WTC11 (cell line): ENCODE measurements around the gene CACNA2D4. TPM values are rescaled to one million over a fixed set of nuclear protein-coding genes. Genes with fewer than 3 reads are reported as not detected.

Source experiments
- AR ChIP-seq: fragments of 250-450 bp; sonication (Bioruptor Pico); IDR thresholded peaks from 2 replicates; pipeline ENCODE4 v1.9.0; 2021; ENCODE audit warnings: mild to moderate bottlenecking
- ARID4B ChIP-seq: sonication (generic); formaldehyde crosslinking; IDR thresholded peaks from 2 replicates; pipeline ENCODE4 v1.8.0; 2023; ENCODE audit warnings: missing genetic modification reagents, mild to moderate bottlenecking, borderline replicate concordance
- ATF2 ChIP-seq: sonication (generic); formaldehyde crosslinking; IDR thresholded peaks from 2 replicates; pipeline ENCODE4 v1.8.1; 2022; ENCODE audit warnings: low read depth, missing genetic modification reagents, borderline replicate concordance
- CREB1 ChIP-seq: sonication (generic); formaldehyde crosslinking; IDR thresholded peaks from 2 replicates; pipeline ENCODE4 v1.8.0; 2023; ENCODE audit warnings: mild to moderate bottlenecking, missing genetic modification reagents
- E2F1 ChIP-seq: sonication (generic); formaldehyde crosslinking; IDR thresholded peaks from 2 replicates; pipeline ENCODE4 v1.8.0; 2022; ENCODE audit warnings: mild to moderate bottlenecking, missing genetic modification reagents
- ETV6 ChIP-seq: sonication (generic); formaldehyde crosslinking; IDR thresholded peaks from 2 replicates; pipeline ENCODE4 v1.8.1; 2022; ENCODE audit warnings: mild to moderate bottlenecking, missing genetic modification reagents
- FOXP1 ChIP-seq: sonication (generic); formaldehyde crosslinking; IDR thresholded peaks from 2 replicates; pipeline ENCODE4 v1.8.0; 2022; ENCODE audit warnings: missing genetic modification reagents, mild to moderate bottlenecking, moderate library complexity, borderline replicate concordance
- FOXP4 ChIP-seq: sonication (generic); formaldehyde crosslinking; IDR thresholded peaks from 2 replicates; pipeline ENCODE4 v1.8.0; 2022; ENCODE audit warnings: mild to moderate bottlenecking, missing genetic modification reagents
- GABPB1 ChIP-seq: sonication (generic); formaldehyde crosslinking; IDR thresholded peaks from 2 replicates; pipeline ENCODE4 v1.8.1; 2023; ENCODE audit warnings: mild to moderate bottlenecking, missing genetic modification reagents
- PRRX2 ChIP-seq: fragments of 250-450 bp; sonication (Bioruptor Pico); IDR thresholded peaks from 2 replicates; pipeline ENCODE4 v1.8.0; 2021; ENCODE audit warnings: mild to moderate bottlenecking
- TEAD4 ChIP-seq: sonication (generic); formaldehyde crosslinking; IDR thresholded peaks from 2 replicates; pipeline ENCODE4 v1.8.0; 2022; ENCODE audit warnings: mild to moderate bottlenecking, missing genetic modification reagents
- total RNA-seq: library from RNA; stranded (reverse); gene quantifications from 3 replicates; pipeline ENCODE4 v1.2.3, GENCODE V29; 2021
- TF ChIP-seq, protein P1 (sequence below): sonication (generic); formaldehyde crosslinking; IDR thresholded peaks from 2 replicates; pipeline ENCODE4 v1.8.1; 2023; ENCODE audit warnings: mild to moderate bottlenecking, missing genetic modification reagents
- TF ChIP-seq, protein P2 (sequence below): fragments of 250-450 bp; sonication (Bioruptor Pico); conservative IDR thresholded peaks from 2 replicates; pipeline ENCODE4 v1.9.0; 2021; ENCODE audit warnings: mild to moderate bottlenecking
- TF ChIP-seq, protein P3 (sequence below): sonication (generic); formaldehyde crosslinking; IDR thresholded peaks from 2 replicates; pipeline ENCODE4 v1.8.0; 2023; ENCODE audit warnings: missing genetic modification reagents
- TF ChIP-seq, protein P4 (sequence below): fragments of 250-450 bp; sonication (Bioruptor Pico); IDR thresholded peaks from 2 replicates; pipeline ENCODE4 v1.9.0; 2021; ENCODE audit warnings: mild to moderate bottlenecking

CACNA2D4 gene
- total RNA-seq, 1 experiment from 2014 or later, result 0.04 TPM

DNA sequence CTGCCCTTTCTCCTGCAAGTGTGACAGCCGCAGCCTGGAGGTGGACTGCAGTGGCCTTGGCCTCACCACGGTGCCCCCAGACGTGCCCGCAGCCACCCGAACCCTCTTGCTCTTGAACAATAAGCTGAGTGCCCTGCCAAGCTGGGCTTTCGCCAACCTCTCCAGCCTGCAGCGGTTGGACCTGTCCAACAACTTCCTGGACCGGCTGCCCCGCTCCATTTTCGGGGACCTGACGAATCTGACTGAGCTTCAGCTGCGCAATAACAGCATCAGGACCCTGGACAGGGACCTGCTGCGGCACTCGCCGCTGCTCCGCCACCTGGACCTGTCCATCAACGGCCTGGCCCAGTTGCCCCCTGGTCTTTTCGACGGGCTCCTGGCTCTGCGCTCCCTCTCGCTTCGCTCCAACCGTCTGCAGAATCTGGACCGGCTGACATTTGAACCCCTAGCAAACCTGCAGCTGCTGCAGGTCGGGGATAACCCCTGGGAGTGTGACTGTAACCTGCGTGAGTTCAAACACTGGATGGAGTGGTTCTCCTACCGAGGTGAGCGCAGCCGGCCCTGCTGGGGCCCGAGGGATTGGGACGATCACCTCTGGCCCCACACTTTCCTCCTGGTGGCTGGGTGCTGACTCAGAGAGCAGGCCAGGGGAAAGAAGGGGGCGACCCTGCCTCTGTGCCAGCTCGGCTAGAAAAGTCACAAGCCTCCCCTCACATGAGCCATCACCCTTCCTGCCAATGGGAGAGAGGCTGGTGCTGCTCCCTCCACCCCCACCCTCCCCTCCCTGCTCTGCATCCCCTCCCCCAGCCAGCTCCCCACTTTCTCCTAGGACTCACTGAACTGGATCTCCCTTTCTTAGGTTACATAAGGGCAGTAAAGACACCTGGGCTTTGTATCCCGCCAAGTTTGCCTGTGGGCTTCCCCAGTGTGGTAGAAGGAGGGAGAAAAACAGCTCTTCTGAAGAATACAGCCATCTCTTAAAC, 87.2 kb downstream of the CACNA2D4 start (continued):
- peak; percentile 86 for TF ChIP-seq ARID4B (CRISPR knock-in tag)
- TF ChIP-seq, protein P1, sequence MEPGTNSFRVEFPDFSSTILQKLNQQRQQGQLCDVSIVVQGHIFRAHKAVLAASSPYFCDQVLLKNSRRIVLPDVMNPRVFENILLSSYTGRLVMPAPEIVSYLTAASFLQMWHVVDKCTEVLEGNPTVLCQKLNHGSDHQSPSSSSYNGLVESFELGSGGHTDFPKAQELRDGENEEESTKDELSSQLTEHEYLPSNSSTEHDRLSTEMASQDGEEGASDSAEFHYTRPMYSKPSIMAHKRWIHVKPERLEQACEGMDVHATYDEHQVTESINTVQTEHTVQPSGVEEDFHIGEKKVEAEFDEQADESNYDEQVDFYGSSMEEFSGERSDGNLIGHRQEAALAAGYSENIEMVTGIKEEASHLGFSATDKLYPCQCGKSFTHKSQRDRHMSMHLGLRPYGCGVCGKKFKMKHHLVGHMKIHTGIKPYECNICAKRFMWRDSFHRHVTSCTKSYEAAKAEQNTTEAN (CRISPR knock-in tag), result no peak; the same call in 1 of the 2 replicates
- peak; percentile 56; the same call in 1 of the 2 replicates for TF ChIP-seq CREB1 (CRISPR knock-in tag)
- TF ChIP-seq GABPB1, result peak; percentile 48; the same call in 1 of the 2 replicates
- no peak for TF ChIP-seq E2F1
- TF ChIP-seq, protein P2, sequence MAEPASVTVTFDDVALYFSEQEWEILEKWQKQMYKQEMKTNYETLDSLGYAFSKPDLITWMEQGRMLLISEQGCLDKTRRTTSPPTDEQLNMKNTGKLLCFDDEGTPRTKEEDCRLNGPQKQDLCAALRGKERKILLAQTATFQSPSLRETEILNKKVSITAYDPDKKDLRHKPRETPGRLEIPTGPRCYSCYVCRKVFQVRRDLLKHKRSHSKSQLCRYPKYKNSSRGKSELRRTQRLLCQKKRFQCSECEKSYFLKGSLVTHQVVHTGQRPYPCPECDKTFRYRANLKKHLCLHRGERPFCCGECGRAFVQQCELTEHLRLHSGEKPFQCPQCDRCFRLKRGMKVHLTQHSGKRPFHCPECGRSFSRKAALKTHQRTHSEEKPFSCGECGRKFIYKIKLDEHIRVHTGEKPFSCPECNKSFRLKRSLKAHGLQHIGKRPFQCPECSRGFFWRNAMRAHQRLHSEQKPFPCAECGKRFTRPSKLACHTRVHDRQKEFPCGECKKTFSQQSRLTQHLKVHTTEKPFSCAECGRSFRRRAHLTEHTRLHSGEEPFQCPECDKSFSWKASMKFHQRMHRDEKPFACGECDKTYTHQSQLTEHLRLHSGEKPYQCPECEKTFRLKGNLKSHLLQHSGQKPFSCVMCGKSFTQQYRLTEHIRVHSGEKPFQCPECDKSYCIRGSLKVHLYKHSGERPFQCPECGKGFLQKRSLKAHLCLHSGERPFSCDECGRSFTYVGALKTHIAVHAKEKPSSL (CRISPR knock-in tag), result no peak
- peak; percentile 89 for TF ChIP-seq FOXP1
- peak; percentile 68; the same call in 1 of the 2 replicates for TF ChIP-seq TEAD4 (CRISPR knock-in tag)
- no peak for TF ChIP-seq ATF2 (CRISPR knock-in tag)
- no peak for TF ChIP-seq AR (CRISPR knock-in tag)
- TF ChIP-seq ETV6, result peak; percentile 93
- TF ChIP-seq, protein P3, sequence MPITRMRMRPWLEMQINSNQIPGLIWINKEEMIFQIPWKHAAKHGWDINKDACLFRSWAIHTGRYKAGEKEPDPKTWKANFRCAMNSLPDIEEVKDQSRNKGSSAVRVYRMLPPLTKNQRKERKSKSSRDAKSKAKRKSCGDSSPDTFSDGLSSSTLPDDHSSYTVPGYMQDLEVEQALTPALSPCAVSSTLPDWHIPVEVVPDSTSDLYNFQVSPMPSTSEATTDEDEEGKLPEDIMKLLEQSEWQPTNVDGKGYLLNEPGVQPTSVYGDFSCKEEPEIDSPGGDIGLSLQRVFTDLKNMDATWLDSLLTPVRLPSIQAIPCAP, result peak; percentile 88
- no peak for TF ChIP-seq PRRX2
- TF ChIP-seq, protein P4, sequence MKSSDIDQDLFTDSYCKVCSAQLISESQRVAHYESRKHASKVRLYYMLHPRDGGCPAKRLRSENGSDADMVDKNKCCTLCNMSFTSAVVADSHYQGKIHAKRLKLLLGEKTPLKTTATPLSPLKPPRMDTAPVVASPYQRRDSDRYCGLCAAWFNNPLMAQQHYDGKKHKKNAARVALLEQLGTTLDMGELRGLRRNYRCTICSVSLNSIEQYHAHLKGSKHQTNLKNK (CRISPR knock-in tag), result no peak
- peak; percentile 95 for TF ChIP-seq FOXP4
